ENCODE results near the gene GPAM. TPM values are rescaled to one million over a fixed set of nuclear protein-coding genes. Genes with fewer than 3 reads are reported as not detected.

The GPAM gene
- total and polyA plus RNA-seq, 4 donors, result 35.5 to 214 (median 147) TPM

DNA sequence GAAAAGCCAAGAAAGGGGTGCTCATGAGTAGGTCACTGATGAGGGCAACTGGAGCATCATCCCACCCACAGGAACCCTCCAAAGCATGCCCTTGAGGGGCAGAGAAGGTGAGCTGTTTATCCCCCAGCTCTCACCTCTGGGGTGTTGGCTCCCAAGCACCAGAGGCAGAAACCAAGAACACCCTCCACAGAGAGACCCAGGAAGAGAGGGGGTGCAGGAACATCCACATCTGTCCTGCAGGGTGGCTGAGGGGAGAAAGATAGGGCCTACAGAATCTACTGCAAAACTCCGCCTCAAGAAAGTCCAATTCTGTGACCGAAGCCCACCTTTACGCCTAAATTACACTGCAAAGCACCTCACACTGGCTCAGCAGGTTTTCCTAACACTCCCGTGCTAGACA lies 40.1 kb downstream of the GPAM start:
- no peaks in the 10 kb centered on the region for H3K9me3 ChIP-seq (ENCODE audit: control insufficient read depth in 4 of 4, low read length in 3 of 4)
- 86% methylated on average over 4 of the region's 4 CpGs for WGBS
- peaks cover 4 to 8% (median 5%) of the 10 kb centered on the region in 4 donors for H3K36me3 ChIP-seq (ENCODE audit: control insufficient read depth in 4 of 4, insufficient read depth in 3 of 4, low read depth in 1 of 4, low read length in 3 of 4)
- no peak overlapping the region for H3K27ac ChIP-seq (ENCODE audit: low read depth in 1 of 2, low read length in 2 of 2)
- no peak for DNase-seq (ENCODE audit: low spot score)
- TF ChIP-seq, protein P1, sequence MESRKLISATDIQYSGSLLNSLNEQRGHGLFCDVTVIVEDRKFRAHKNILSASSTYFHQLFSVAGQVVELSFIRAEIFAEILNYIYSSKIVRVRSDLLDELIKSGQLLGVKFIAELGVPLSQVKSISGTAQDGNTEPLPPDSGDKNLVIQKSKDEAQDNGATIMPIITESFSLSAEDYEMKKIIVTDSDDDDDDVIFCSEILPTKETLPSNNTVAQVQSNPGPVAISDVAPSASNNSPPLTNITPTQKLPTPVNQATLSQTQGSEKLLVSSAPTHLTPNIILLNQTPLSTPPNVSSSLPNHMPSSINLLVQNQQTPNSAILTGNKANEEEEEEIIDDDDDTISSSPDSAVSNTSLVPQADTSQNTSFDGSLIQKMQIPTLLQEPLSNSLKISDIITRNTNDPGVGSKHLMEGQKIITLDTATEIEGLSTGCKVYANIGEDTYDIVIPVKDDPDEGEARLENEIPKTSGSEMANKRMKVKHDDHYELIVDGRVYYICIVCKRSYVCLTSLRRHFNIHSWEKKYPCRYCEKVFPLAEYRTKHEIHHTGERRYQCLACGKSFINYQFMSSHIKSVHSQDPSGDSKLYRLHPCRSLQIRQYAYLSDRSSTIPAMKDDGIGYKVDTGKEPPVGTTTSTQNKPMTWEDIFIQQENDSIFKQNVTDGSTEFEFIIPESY (IDR thresholded peaks at IDR 0.05), result no peak
- TF ChIP-seq NR2F2 (IDR thresholded peaks at IDR 0.05) (no peak), YY1 (IDR thresholded peaks at IDR 0.05) (no peak), SP1 (IDR thresholded peaks at IDR 0.05) (no peak), HNF4A (conservative IDR thresholded peaks at IDR 0.05) (no peak), FOXA2 (IDR thresholded peaks at IDR 0.05) (no peak), HNF4G (IDR thresholded peaks at IDR 0.05) (no peak), GABPA (IDR thresholded peaks at IDR 0.05 in 1 of 2, conservative IDR thresholded peaks at IDR 0.05 in 1 of 2) (no peak), JUND (IDR thresholded peaks at IDR 0.05) (no peak), EGR1 (IDR thresholded peaks at IDR 0.05; ENCODE audit: low read depth in 2 of 2) (no peak), TAF1 (conservative IDR thresholded peaks at IDR 0.05) (no peak), RAD21 (IDR thresholded peaks at IDR 0.05) (no peak), FOXA1 (IDR thresholded peaks at IDR 0.05) (no peak), RXRA (IDR thresholded peaks at IDR 0.05) (no peak)
- TF ChIP-seq, protein P2, sequence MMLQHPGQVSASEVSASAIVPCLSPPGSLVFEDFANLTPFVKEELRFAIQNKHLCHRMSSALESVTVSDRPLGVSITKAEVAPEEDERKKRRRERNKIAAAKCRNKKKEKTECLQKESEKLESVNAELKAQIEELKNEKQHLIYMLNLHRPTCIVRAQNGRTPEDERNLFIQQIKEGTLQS (IDR thresholded peaks at IDR 0.05), result no peak
- TF ChIP-seq, protein P3, sequence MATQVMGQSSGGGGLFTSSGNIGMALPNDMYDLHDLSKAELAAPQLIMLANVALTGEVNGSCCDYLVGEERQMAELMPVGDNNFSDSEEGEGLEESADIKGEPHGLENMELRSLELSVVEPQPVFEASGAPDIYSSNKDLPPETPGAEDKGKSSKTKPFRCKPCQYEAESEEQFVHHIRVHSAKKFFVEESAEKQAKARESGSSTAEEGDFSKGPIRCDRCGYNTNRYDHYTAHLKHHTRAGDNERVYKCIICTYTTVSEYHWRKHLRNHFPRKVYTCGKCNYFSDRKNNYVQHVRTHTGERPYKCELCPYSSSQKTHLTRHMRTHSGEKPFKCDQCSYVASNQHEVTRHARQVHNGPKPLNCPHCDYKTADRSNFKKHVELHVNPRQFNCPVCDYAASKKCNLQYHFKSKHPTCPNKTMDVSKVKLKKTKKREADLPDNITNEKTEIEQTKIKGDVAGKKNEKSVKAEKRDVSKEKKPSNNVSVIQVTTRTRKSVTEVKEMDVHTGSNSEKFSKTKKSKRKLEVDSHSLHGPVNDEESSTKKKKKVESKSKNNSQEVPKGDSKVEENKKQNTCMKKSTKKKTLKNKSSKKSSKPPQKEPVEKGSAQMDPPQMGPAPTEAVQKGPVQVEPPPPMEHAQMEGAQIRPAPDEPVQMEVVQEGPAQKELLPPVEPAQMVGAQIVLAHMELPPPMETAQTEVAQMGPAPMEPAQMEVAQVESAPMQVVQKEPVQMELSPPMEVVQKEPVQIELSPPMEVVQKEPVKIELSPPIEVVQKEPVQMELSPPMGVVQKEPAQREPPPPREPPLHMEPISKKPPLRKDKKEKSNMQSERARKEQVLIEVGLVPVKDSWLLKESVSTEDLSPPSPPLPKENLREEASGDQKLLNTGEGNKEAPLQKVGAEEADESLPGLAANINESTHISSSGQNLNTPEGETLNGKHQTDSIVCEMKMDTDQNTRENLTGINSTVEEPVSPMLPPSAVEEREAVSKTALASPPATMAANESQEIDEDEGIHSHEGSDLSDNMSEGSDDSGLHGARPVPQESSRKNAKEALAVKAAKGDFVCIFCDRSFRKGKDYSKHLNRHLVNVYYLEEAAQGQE (IDR thresholded peaks at IDR 0.05), result no peak
- TF ChIP-seq, protein P4, sequence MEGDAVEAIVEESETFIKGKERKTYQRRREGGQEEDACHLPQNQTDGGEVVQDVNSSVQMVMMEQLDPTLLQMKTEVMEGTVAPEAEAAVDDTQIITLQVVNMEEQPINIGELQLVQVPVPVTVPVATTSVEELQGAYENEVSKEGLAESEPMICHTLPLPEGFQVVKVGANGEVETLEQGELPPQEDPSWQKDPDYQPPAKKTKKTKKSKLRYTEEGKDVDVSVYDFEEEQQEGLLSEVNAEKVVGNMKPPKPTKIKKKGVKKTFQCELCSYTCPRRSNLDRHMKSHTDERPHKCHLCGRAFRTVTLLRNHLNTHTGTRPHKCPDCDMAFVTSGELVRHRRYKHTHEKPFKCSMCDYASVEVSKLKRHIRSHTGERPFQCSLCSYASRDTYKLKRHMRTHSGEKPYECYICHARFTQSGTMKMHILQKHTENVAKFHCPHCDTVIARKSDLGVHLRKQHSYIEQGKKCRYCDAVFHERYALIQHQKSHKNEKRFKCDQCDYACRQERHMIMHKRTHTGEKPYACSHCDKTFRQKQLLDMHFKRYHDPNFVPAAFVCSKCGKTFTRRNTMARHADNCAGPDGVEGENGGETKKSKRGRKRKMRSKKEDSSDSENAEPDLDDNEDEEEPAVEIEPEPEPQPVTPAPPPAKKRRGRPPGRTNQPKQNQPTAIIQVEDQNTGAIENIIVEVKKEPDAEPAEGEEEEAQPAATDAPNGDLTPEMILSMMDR (IDR thresholded peaks at IDR 0.05; ENCODE audit: low read depth, low read length, missing input control), result no peak
- TF ChIP-seq, protein P5, sequence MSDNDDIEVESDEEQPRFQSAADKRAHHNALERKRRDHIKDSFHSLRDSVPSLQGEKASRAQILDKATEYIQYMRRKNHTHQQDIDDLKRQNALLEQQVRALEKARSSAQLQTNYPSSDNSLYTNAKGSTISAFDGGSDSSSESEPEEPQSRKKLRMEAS (IDR thresholded peaks at IDR 0.05), result no peak
- H3K27me3 ChIP-seq (ENCODE audit: control insufficient read depth in 4 of 4, insufficient read depth in 4 of 4, low read length in 3 of 4), result no peaks in the 10 kb centered on the region
- H3K9ac ChIP-seq (ENCODE audit: low read depth in 1 of 2, low read length in 2 of 2), result no peak overlapping the region
- H3K4me3 ChIP-seq (ENCODE audit: low read depth in 1 of 3, low read length in 3 of 3), result no peak overlapping the region
- peaks cover 0 to 3% (median 0%) of the 10 kb centered on the region in 4 donors for H3K4me1 ChIP-seq (ENCODE audit: control insufficient read depth in 4 of 4, insufficient read depth in 4 of 4, low read length in 3 of 4)

Measured in liver (tissue), 9 donors.